Calu3 (cell line): Measurements from ENCODE around the gene SOX21. TPM values are rescaled to one million over a fixed set of nuclear protein-coding genes. Genes with fewer than 3 reads are reported as not detected.

Source experiments
- BruUV-seq: library from RNA; stranded (reverse); fragments of 400-500 nt; replicated peaks from 2 replicates; lab custom pipeline; 2021; lab: Mats Ljungman, UMichigan
- CTCF ChIA-PET: fragments of 300-600 bp; sonication (Branson Sonifier 250); formaldehyde crosslinking; loops from one replicate; lab custom pipeline; 2022; ENCODE audit warnings: antibody characterized with exemption; lab: Charles Lee
- DNase-seq: peaks from one replicate; pipeline ENCODE4 v3.0.0; 2022
- H3K27ac Mint-ChIP-seq: one replicate; pipeline ENCODE4 v1.8.0; 2022; ENCODE audit warnings: mixed read lengths; ENCODE audit not compliant: unreplicated experiment
- H3K27me3 Mint-ChIP-seq: one replicate; pipeline ENCODE4 v1.8.0; 2022; ENCODE audit warnings: mixed read lengths; ENCODE audit not compliant: unreplicated experiment
- H3K36me3 Mint-ChIP-seq: one replicate; pipeline ENCODE4 v1.8.0; 2022; ENCODE audit warnings: mild to moderate bottlenecking, moderate library complexity, mixed read lengths; ENCODE audit not compliant: insufficient read depth, unreplicated experiment
- H3K4me1 Mint-ChIP-seq: one replicate; pipeline ENCODE4 v1.8.0; 2022; ENCODE audit warnings: mild to moderate bottlenecking, low read depth, mixed read lengths; ENCODE audit not compliant: unreplicated experiment
- H3K4me3 Mint-ChIP-seq: one replicate; pipeline ENCODE4 v1.8.0; 2022; ENCODE audit warnings: mild to moderate bottlenecking, low read depth, moderate library complexity, mixed read lengths; ENCODE audit not compliant: unreplicated experiment
- H3K9me3 Mint-ChIP-seq: one replicate; pipeline ENCODE4 v1.8.0; 2022; ENCODE audit warnings: low read depth, mixed read lengths; ENCODE audit not compliant: unreplicated experiment
- CTCF ChIP-seq: fragments of 200-600 bp; IDR thresholded peaks from one replicate; pipeline ENCODE4 v1.8.0; 2022; ENCODE audit warnings: antibody characterized with exemption; ENCODE audit not compliant: unreplicated experiment
- intact Hi-C: fragments of 100-400 bp; cut with micrococcal nuclease; formaldehyde crosslinking; loops from one replicate; pipeline ENCODE4 v1.10.0; 2022; ENCODE audit not compliant: unreplicated experiment
- total RNA-seq: library from RNA; stranded (reverse); gene quantifications from 2 replicates; pipeline ENCODE4 v1.2.3, GENCODE V29; 2022

The SOX21 gene
- total RNA-seq, 1 experiment from 2014 or later: not detected

GRCh38 chr13:94677799-94678198 is 34.5 kb downstream of the SOX21 start:
- peaks cover 26% of the 10 kb centered on the region for H3K27me3 Mint-ChIP-seq
- no peaks in the 10 kb centered on the region for H3K4me1 Mint-ChIP-seq
- no peaks in the 10 kb centered on the region for H3K36me3 Mint-ChIP-seq
- intact Hi-C loops: no loop called here
- no peak overlapping the region for H3K4me3 Mint-ChIP-seq
- TF ChIP-seq CTCF: no peak
- CTCF ChIA-PET: no interaction called here
- no peaks in the 10 kb centered on the region for H3K9me3 Mint-ChIP-seq
- no peak for DNase-seq
- no TSS peak for BruUV-seq
- H3K27ac Mint-ChIP-seq: no peak overlapping the region

- no peaks in the 10 kb centered on the region for H3K4me1 Mint-ChIP-seq
- no peaks in the 10 kb centered on the region for H3K9me3 Mint-ChIP-seq
- H3K27me3 Mint-ChIP-seq: peaks cover 17% of the 10 kb centered on the region
Measured at GRCh38 chr13:94674609-94675348, 37.6 kb downstream of the SOX21 start.

GRCh38 chr13:94673851-94674250 is 38.5 kb downstream of the SOX21 start:
- TF ChIP-seq CTCF: no peak
- H3K9me3 Mint-ChIP-seq: no peaks in the 10 kb centered on the region
- no peak overlapping the region for H3K27ac Mint-ChIP-seq
- H3K27me3 Mint-ChIP-seq: peaks cover 17% of the 10 kb centered on the region
- no peaks in the 10 kb centered on the region for H3K4me1 Mint-ChIP-seq
- CTCF ChIA-PET: interaction anchor here (0.8 kb wide), 1 partner anchor 51 kb away, joined by 5 read pairs; no protein-coding TSS in a partner anchor
- no peak overlapping the region for H3K4me3 Mint-ChIP-seq
- no peak for DNase-seq
- peaks cover under 1% of the 10 kb centered on the region for H3K36me3 Mint-ChIP-seq
- no TSS peak for BruUV-seq
- intact Hi-C loops: no loop called here

More at GRCh38 chr13:94674609-94675348, 37.6 kb downstream of the SOX21 start:
- Mint-ChIP-seq H3K27ac (no peak overlapping the region), H3K4me3 (no peak overlapping the region), H3K36me3 (no peaks in the 10 kb centered on the region)
- CTCF ChIA-PET: interaction anchor here (0.8 kb wide), 1 partner anchor 50 kb away, joined by 5 read pairs; no protein-coding TSS in a partner anchor
- peak; percentile 28 for DNase-seq
- intact Hi-C loops: no loop called here
- TF ChIP-seq CTCF: no peak
- no TSS peak for BruUV-seq

- Mint-ChIP-seq H3K27ac (no peak overlapping the region), H3K4me1 (no peaks in the 10 kb centered on the region), H3K9me3 (no peaks in the 10 kb centered on the region), H3K27me3 (peaks cover 7% of the 10 kb centered on the region), H3K4me3 (no peak overlapping the region), H3K36me3 (peaks cover 4% of the 10 kb centered on the region)
- no TSS peak for BruUV-seq
- intact Hi-C loops: no loop called here
- TF ChIP-seq CTCF: no peak
- no peak for DNase-seq
- CTCF ChIA-PET: interaction anchor here (0.7 kb wide), 1 partner anchor 163 kb away, joined by 7 read pairs; no protein-coding TSS in a partner anchor
Measured at GRCh38 chr13:94672400-94672799, 39.9 kb downstream of the SOX21 start.
